Measurements from ENCODE around the gene DHPS. TPM values are rescaled to one million over a fixed set of nuclear protein-coding genes. Genes with fewer than 3 reads are reported as not detected.
"Not testable (repeated sequence)": the region's sequence is repeated elsewhere in the genome, so short reads cannot be mapped to it uniquely, and the experiment has no call there.

Gene DHPS
- total RNA-seq, 1 experiment from 2014 or later = 52.7 TPM

DNA sequence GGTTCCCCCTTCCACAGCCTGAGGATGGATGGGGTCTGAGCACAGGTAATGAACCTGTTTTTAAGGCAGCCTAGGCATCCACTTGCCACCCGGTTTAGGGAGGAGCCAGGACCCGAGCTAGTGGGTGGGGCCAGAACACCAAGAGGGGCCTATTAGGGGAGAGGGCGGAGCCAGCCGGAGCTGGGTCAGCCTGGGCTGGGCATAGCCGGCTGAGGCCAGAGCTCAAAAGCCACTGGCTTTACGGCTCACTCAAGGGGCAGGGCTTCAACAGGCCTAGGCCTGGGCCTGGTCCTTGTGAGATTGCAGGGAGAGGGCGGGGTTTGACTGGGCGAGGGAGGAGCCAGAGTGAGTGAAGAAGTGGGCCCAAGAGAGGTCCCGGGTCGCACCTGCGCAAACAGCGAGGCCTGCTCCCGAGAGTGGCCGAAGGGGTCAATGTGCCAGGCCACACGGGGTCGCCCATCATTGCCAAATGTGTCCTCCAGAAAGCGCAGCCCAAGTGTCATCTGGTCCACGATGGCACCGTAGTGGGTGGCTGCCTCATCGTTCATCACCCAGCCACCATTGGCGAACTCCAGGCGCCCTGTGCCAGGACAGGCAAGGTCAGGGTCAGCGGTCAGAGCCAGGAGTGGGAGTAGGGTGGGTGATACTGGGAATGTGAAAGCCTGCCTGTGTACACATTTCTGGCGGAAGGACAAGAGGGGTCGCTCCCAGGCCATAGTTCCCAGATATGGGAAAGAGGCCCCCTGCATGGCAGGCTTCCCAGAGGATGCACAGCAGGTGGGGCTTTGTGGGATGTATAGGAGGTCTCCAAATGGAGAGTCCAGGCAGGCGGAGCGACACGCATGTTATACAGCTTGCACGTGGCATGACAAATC, 17.0 kb downstream of the DHPS start:
- in situ Hi-C loops (cut with HindIII; ENCODE audit: low pct_unique_long_range_greater_than_20kb, low sequenced_read_pairs) = no loop called here

DNA sequence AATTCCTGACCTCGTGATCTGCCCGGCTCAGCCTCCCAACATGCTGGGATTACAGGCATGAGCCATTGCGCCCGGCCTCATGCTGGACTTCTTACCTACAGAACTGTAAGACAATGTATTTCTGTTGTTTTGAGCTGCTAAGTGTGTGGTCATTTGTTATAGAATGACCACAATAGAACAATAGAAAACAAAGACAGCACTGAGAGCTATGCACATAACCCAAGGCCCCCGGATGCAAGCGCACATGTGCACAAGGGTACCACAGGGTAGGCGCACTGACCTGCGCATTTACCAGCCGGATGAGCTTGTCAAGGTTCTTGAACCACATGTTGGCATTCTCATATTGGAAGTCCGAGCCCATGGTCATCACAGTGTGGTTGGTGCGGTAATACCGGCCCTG, 20.7 kb downstream of the DHPS start:
- in situ Hi-C loops (cut with HindIII; ENCODE audit: low pct_unique_long_range_greater_than_20kb, low sequenced_read_pairs) = no loop called here
- no peak for DNase-seq (ENCODE audit: low read depth, low spot score)

More for the DNA sequence above, 17.0 kb downstream of the DHPS start:
- DNase-seq (ENCODE audit: low read depth, low spot score) = peak; percentile 34

DNA sequence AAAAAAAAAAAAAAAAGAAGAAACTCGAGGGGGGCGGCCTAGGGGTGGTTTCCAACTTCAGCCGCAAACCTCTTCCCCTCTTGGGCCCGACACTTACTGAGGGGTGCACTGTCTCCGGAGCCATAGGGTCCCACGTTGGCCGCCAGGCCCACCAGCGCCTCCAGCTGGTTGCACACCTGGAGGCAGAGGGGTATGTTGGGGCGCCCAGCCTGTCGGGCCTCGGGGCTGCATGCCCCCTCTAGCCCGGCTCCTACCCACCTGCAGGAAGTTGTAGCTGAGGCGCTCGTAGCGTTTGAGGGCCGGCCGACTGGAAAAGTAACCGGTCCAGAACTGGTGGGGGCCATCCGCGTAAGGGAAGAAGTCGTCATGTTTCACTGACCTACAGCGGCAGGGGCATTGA, 23.7 kb downstream of the DHPS start:
- in situ Hi-C loops (cut with HindIII; ENCODE audit: low pct_unique_long_range_greater_than_20kb, low sequenced_read_pairs) = no loop called here
- no peak for DNase-seq (ENCODE audit: low read depth, low spot score)

DNA sequence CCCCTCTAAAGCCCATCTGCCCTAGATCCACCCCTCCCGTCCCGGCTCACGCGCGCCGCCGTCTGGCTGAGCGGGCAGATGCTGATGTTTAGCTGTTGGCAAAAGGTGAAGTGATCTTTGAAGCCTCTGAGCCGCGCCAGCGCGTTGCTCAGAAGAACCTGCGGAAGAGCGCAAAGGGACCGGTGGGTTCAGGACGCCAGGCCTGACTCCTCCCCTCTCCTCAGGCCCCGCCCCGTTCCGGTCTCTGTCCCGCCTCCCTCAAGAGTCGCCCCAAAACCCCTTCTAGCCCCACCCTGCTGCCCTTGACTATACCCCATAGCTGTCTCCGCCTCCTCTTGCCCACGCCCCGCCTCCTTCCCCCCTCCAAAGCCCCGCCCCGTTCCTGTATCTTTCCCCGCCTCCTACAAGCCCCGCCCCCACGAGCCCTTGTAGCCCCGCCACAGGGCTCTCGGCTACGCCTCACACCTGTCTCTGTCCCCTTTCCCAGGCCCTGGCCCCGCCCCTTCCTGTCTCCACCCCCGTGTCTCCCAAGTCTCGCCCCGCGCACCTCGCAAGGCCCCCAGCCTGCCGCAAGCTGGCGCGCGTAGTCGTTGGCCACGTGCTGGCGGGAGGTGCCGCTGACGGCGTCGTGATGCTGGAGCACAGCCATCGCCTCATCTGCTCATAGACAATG, 24.6 kb downstream of the DHPS start:
- no peak for DNase-seq (ENCODE audit: low read depth, low spot score)
- in situ Hi-C loops (cut with HindIII; ENCODE audit: low pct_unique_long_range_greater_than_20kb, low sequenced_read_pairs) = no loop called here

DNA sequence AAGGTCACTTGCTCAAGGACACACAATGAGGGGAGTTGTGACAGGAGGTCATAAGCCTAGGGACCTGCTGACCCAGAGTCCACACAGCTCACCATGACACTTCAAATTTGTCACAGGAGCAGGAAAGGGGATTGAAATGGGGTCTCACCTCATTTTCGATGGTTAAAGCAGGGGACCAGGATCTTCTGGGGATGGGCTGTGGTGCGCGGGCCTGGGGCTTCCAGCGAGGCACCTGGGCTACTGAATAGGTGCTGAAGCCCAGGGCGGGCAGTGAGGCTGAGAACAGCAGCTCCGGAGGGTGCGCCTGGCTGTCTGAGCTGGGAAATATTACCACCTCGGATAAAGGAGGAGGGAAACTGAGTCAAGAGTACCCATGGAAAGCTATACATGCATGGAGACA, 26.1 kb downstream of the DHPS start:
- in situ Hi-C loops (cut with HindIII; ENCODE audit: low pct_unique_long_range_greater_than_20kb, low sequenced_read_pairs) = no loop called here
- no peak for DNase-seq (ENCODE audit: low read depth, low spot score)

DNA sequence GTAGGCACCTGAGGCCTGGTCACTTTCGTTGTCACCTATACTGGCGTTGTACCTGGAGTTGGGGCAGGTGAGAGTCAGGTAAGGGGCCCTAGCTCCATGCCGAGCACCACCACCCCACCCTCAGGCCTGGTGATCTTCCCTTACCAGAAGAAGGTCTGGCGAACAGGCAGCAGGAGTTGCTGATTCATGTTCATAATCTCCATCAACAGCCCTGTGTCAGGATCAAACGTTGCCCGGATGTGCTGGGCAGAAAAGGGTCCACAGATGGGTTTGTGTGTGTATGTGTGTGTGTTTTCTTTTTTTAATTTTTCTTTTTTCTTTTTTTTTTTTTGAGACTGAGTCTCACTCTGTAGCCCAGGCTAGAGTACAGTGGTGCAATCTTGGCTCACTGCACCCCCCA, 29.5 kb downstream of the DHPS start:
- in situ Hi-C loops (cut with HindIII; ENCODE audit: low pct_unique_long_range_greater_than_20kb, low sequenced_read_pairs) = no loop called here
- DNase-seq (ENCODE audit: low read depth, low spot score) = no peak

DNA sequence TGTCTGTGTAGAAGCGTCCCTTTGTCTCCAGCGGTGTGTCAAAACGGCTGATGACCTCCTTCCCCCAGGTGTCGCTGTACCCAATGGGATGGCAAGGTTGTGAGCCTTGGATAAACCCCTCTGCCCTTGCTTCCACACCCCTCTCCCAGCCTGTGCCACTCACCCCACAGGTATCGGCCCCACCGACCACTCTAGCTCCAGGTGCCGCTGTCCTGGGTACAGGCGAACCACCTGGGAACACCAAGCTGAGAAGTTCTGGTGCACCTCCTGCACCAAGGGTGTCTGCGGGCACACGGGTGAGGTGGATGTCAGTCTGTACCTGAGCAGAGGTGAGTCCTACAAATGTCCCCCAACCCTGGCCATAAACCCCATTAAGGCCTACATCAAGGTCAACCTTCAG, 31.7 kb downstream of the DHPS start:
- in situ Hi-C loops (cut with HindIII; ENCODE audit: low pct_unique_long_range_greater_than_20kb, low sequenced_read_pairs) = no loop called here
- DNase-seq (ENCODE audit: low read depth, low spot score) = no peak

DNA sequence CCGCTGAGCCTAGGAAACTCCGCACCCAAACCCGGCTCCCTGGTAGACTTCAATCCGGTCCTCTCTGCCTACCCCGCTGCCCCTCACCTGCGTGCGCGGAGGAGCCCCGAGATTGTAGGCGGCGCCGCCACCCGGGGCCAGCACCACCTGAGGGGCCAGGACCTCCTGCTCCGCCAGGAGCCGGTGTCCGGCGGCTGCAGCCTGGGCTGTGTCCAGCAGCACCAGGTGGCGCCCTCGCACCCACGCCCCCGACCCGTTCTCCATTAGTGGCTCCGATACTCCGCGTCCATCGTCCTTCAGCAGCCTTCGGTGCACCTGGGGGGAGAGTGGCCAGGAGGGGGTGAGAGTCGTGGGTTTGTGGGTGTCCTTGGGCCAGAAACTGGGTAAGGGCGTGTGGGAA, 33.6 kb downstream of the DHPS start:
- no peak for DNase-seq (ENCODE audit: low read depth, low spot score)
- in situ Hi-C loops (cut with HindIII; ENCODE audit: low pct_unique_long_range_greater_than_20kb, low sequenced_read_pairs) = no loop called here

DNA sequence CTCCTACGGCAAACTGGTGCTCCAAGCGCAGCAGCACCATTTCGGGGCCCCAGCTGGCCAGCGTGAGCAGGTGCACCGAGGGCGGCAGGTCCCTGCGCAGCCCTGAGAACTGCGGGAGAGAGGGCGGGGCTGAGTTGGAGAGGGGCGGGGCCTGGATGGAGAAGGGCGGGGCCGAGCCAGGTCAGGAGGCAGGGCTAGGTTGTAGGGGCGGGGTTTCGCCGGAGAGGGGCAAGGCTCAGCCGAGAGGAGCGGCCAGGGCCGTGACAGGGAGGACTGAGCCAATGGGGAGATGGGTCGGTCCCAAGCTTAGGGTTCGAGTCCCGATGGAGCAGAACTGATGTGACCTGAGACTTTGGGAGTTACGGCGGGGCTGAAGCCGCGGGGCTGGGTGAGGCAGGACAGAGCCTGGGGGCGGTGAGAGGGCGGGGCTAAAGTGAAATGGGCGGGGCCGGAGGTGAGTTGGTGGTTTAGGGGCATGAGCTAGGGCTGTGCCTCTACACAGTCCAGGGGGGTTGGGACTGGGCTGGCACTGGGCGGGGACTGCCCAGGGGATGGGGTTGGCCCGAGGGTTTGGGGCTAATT, 34.1 kb downstream of the DHPS start:
- DNase-seq (ENCODE audit: low read depth, low spot score) = no peak
- in situ Hi-C loops (cut with HindIII; ENCODE audit: low pct_unique_long_range_greater_than_20kb, low sequenced_read_pairs) = no loop called here

DNA sequence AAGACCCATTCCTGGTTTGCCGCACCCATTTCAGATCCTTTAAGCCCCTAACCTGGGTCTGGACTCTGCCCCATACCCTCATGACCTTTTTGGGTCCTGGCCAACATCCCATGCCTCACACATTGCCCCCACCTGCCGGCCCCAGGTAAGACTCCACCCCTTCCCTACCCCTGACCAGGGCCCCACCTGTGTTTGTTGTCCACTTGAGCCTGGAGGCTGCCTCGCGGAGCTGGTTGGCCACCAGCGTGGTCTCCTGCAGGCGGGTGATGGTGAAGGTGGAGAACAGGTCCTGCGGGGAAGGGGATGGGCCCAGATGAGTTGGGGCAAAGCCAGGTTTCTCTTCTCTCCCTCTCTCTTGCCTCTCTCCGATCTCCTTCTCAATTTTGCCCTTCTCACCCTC, 34.6 kb downstream of the DHPS start:
- DNase-seq (ENCODE audit: low read depth, low spot score) = no peak
- in situ Hi-C loops (cut with HindIII; ENCODE audit: low pct_unique_long_range_greater_than_20kb, low sequenced_read_pairs) = no loop called here

DNA sequence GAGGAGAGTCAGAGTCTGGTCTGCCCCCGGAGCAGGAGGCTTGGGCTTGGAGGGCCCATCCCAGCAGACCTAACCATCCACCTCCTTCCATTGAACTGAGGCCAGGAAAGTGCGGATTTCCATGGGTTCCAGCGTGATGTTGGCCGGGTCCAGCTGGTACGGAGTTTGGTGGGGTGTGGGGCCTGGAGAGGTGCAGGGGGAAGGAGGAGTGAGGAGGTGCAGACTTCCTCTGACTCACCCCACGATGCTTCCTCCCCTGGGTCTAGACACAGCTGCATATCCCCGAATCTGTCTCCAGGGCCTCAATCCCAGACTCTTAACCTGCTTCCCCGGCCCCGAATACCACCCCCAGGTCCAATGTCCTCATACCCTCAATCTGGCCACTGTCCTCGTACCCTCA, 35.1 kb downstream of the DHPS start:
- in situ Hi-C loops (cut with HindIII; ENCODE audit: low pct_unique_long_range_greater_than_20kb, low sequenced_read_pairs) = no loop called here
- DNase-seq (ENCODE audit: low read depth, low spot score) = no peak

DNA sequence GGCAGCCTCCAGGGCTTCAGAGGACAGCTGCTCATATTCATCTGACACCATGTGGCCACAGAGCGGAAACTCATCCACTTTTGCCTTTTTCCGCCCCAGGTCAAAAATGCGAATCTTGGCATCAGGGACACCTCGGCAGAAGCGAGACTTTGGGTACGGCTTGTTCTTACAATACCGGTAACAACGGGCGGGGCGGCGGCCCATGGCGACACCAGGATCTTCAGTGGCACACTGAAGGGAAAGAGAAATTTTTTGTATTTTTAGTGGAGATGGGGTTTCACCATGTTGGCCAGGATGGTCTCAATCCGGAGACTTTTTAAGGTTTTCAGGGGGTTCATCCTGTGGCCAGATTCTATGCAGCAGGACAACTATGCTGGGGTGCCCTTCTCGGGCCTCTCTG, 38.0 kb downstream of the DHPS start:
- DNase-seq (ENCODE audit: low read depth, low spot score); in situ Hi-C loops (cut with HindIII; ENCODE audit: low pct_unique_long_range_greater_than_20kb, low sequenced_read_pairs): not testable (repeated sequence)

DNA sequence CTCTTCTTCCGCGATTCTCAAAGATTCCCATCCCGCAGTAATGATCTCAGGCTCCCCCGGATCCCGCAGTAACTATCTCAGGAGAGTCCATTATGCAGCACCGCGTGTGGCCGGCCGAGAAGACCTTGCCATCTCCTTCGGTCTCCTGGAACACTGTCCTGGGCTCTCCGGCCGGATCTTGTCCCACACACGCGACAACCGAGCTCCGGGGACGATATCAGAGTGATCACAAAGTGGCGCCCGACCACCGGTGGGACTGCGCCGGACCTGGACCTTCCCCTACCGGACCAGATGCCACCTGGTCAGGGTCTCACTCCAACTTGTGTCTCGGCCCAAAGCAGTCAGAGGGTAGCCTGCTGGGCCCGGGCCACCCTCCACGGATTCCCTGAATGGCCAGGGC, 39.2 kb downstream of the DHPS start:
- no peak for DNase-seq (ENCODE audit: low read depth, low spot score)
- in situ Hi-C loops (cut with HindIII; ENCODE audit: low pct_unique_long_range_greater_than_20kb, low sequenced_read_pairs) = no loop called here

DNA sequence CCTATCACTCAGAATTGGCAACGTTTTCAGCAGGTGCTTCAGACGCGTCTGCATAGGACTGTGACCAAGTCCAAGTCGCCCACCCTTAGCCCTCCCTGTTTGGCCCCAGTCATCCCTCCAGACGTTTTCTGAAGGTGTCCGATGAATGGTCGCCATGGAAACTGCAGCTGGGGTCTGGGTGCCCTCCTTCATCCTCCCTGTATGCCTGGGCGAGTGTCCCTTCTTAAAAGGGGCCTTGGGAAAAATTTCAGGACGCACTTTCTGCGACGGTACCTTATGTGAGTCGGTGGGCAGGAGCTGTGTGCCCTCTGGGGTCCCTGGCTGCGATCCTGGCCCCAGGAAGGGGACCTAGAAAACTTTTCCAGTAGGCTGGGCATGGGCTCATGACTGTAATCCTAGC, 40.2 kb downstream of the DHPS start:
- in situ Hi-C loops (cut with HindIII; ENCODE audit: low pct_unique_long_range_greater_than_20kb, low sequenced_read_pairs) = no loop called here

DNA sequence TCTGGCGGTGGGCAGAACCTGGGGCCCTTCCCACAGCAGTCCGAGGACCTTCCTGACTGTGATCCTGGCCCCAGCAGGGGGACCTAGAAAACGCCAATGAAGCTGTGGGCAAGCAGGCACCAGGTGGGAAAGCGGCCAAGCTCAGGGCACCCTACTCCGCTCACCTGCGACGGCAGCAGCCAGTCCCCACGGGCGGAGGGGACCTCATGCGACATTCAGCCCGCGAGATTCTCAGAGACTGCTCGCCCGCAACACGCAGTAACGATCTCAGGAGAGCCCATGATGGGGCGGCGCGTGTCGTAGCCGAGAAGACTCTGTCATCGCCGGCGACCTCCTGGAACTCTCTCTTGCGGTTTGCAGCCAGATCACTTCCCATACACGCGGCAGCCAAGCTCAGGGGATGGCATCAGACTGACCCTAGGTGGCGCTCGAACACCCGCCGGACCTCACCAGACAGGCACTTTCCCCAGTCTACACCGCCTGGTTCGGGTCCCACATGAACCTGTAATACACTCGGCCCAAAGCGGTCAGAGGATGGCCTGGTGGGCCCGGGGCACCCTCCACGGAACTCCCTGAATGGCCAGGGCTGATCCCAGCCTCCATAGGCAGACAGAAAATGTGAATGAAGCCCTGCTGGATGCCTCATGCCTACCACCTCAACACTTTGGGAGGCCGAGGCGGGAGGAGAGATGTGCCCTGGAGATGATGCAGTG, 41.6 kb downstream of the DHPS start:
- DNase-seq (ENCODE audit: low read depth, low spot score) = peak; percentile 58
- in situ Hi-C loops (cut with HindIII; ENCODE audit: low pct_unique_long_range_greater_than_20kb, low sequenced_read_pairs) = no loop called here

More for the DNA sequence above, 40.2 kb downstream of the DHPS start:
- DNase-seq (ENCODE audit: low read depth, low spot score) = no peak

DNA sequence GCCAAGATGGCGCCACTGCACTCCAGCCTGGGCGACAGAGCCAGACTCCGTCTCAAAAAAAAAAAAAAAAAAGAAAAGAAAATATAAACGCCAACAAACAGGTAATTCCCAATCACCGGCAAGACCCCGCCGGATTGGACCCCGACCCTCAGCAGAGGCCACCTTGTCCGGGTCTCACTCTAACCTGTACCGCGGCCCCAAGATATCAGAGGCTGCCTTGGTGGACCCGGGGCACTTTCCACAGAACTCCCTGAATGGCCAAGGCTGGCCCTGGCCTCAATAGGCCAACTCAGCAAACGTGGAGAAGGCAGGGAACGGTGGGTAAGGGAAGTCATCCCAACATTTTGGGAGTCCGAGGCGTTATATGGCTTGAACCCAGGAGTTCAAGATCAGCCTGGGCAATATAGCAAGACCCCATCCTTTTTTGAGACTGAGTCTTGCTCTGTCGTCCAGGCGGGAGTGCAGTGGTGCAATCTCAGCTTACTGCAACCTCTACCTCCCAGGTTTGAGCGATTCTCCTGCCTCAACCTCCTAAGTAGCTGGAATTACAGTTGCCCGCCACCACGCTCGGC, 43.0 kb downstream of the DHPS start:
- in situ Hi-C loops (cut with HindIII; ENCODE audit: low pct_unique_long_range_greater_than_20kb, low sequenced_read_pairs) = no loop called here

DNA sequence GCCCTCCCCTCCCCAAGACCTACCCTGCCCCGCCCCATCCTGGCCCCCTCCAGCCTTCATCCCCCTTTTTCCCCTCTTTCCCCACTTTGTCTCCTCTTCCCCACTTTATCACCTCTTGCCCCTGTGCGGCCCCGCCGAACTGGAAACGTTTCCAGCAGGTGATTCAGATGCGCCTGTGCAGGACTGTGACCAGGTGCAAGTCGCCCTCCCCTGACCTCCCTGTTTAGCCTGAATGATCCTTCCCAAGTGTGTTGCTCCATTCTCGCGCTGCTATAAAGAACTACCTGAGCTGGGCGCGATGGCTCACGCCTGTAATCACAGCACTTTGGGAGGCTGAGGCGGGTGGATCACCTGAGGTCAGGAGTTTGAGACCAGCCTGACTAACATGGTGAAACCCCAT, 45.0 kb downstream of the DHPS start:
- in situ Hi-C loops (cut with HindIII; ENCODE audit: low pct_unique_long_range_greater_than_20kb, low sequenced_read_pairs) = no loop called here
- no peak for DNase-seq (ENCODE audit: low read depth, low spot score)

More for the DNA sequence above, 43.0 kb downstream of the DHPS start:
- DNase-seq (ENCODE audit: low read depth, low spot score) = no peak

DNA sequence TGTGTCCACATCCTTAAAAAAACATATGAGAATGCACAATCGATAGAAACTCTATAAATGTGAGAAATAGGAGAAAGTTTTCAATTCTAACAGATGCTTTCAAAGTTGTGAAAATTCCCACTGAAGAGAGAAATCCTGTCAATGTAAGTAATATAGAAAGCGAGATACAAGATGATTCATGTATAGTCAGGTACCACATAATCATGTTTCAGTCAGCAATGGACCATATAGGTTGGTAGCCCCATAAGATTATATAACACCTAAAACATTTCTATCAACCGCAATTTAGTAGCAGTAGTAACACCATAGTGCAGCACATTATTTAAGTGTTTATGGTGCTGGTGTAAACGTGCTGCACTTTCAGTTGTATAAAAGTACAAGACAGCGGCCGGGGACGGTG, 52.5 kb downstream of the DHPS start:
- no peak for DNase-seq (ENCODE audit: low read depth, low spot score)
- in situ Hi-C loops (cut with HindIII; ENCODE audit: low pct_unique_long_range_greater_than_20kb, low sequenced_read_pairs) = no loop called here
